HEK293T (cell line): ENCODE results near the gene RAB5B.

ENCODE experiments used
- BHLHE40 ChIP-seq: fragments of 450-650 bp; IDR thresholded peaks from 2 replicates; pipeline ENCODE4 v1.6.1; 2016; ENCODE audit warnings: mild to moderate bottlenecking, moderate library complexity, borderline replicate concordance
- CTBP1 ChIP-seq: fragments of 450-650 bp; IDR thresholded peaks from 2 replicates; pipeline ENCODE4 v1.6.1; 2016; ENCODE audit warnings: borderline replicate concordance
- FOXA1 ChIP-seq: fragments of 450-650 bp; IDR thresholded peaks from 2 replicates; pipeline ENCODE4 v1.6.1; 2016; ENCODE audit warnings: mild to moderate bottlenecking
- FOXK2 ChIP-seq: fragments of 450-650 bp; IDR thresholded peaks from 2 replicates; pipeline ENCODE4 v1.6.1; 2016; ENCODE audit warnings: mild to moderate bottlenecking
- FOXM1 ChIP-seq: fragments of 450-650 bp; IDR thresholded peaks from 2 replicates; pipeline ENCODE4 v1.6.1; 2017; ENCODE audit warnings: mild to moderate bottlenecking, borderline replicate concordance
- HDGF ChIP-seq: fragments of 450-650 bp; IDR thresholded peaks from 2 replicates; pipeline ENCODE4 v1.6.1; 2017; ENCODE audit warnings: antibody characterized with exemption, borderline replicate concordance
- L3MBTL2 ChIP-seq: fragments of 450-650 bp; conservative IDR thresholded peaks from 2 replicates; pipeline ENCODE4 v1.6.1; 2016; ENCODE audit warnings: mild to moderate bottlenecking
- SP1 ChIP-seq: fragments of 450-650 bp; IDR thresholded peaks from 2 replicates; pipeline ENCODE4 v1.6.1; 2017
- SUZ12 ChIP-seq: fragments of 450-650 bp; IDR thresholded peaks from 2 replicates; pipeline ENCODE4 v1.6.1; 2016; ENCODE audit warnings: mild to moderate bottlenecking
- TF ChIP-seq, protein P1 (sequence below): fragments of 450-650 bp; IDR thresholded peaks from 2 replicates; pipeline ENCODE4 v1.6.1; 2016

GRCh38 chr12:56021889-56022497 is 48.1 kb downstream of the RAB5B start:
- no peak for TF ChIP-seq CTBP1
- no peak for TF ChIP-seq L3MBTL2
- TF ChIP-seq FOXK2 = no peak
- TF ChIP-seq, protein P1, sequence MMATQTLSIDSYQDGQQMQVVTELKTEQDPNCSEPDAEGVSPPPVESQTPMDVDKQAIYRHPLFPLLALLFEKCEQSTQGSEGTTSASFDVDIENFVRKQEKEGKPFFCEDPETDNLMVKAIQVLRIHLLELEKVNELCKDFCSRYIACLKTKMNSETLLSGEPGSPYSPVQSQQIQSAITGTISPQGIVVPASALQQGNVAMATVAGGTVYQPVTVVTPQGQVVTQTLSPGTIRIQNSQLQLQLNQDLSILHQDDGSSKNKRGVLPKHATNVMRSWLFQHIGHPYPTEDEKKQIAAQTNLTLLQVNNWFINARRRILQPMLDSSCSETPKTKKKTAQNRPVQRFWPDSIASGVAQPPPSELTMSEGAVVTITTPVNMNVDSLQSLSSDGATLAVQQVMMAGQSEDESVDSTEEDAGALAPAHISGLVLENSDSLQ = no peak
- TF ChIP-seq HDGF = no peak
- no peak for TF ChIP-seq FOXM1
- TF ChIP-seq FOXA1 = no peak
- no peak for TF ChIP-seq SUZ12
- TF ChIP-seq BHLHE40 = no peak
- TF ChIP-seq SP1 = no peak
